Fibroblast of lung (primary cell): ENCODE data around the gene LEO1. TPM values are rescaled to one million over a fixed set of nuclear protein-coding genes. Genes with fewer than 3 reads are reported as not detected.

Source experiments
- DNase-seq, 2 donors: peaks; one replicate each; pipeline versions ENCODE4 v3.0.0 to v3.0.0-alpha.2; 2010; ENCODE audit warnings: low read depth in 2 of 2
- H2AFZ ChIP-seq: 2 replicates; pipeline ENCODE4 v1.5.1; 2012; ENCODE audit warnings: low read length, control low read depth, inconsistent platforms
- H3K27ac ChIP-seq: 2 replicates; pipeline ENCODE4 v1.5.1; 2011; ENCODE audit warnings: low read length, control low read depth; ENCODE audit not compliant: insufficient read depth
- H3K27me3 ChIP-seq: 2 replicates; pipeline ENCODE4 v1.5.1; 2011; ENCODE audit warnings: mild to moderate bottlenecking, low read length; ENCODE audit not compliant: control insufficient read depth, insufficient read depth
- H3K36me3 ChIP-seq: 2 replicates; pipeline ENCODE4 v1.5.1; 2011; ENCODE audit warnings: low read length; ENCODE audit not compliant: control insufficient read depth, insufficient read depth
- H3K4me1 ChIP-seq: 2 replicates; pipeline ENCODE4 v1.5.1; 2011; ENCODE audit warnings: low read length; ENCODE audit not compliant: control insufficient read depth, insufficient read depth; ENCODE audit errors: extremely low read depth
- H3K4me2 ChIP-seq: 2 replicates; pipeline ENCODE4 v1.5.1; 2011; ENCODE audit warnings: low read length, control low read depth; ENCODE audit not compliant: insufficient read depth; ENCODE audit errors: extremely low read depth
- H3K4me3 ChIP-seq, 4 experiments: fragments of 200-600 bp in 1 of 4; sonication (generic) in 1 of 4; replicated peaks in 1 of 4; 2 replicates each; pipeline ENCODE4 v1.5.1; 2011 to 2016; ENCODE audit warnings: low read length in 4 of 4, low read depth in 3 of 4, mild to moderate bottlenecking in 3 of 4, control low read depth in 2 of 4, inconsistent platforms in 1 of 4, mixed read lengths in 1 of 4; ENCODE audit not compliant: insufficient read depth in 1 of 4; ENCODE audit errors: control extremely low read depth in 1 of 4
- H3K79me2 ChIP-seq: 2 replicates; pipeline ENCODE4 v1.5.1; 2012; ENCODE audit warnings: mild to moderate bottlenecking, low read length, inconsistent platforms; ENCODE audit not compliant: control insufficient read depth, insufficient read depth
- H3K9ac ChIP-seq: 2 replicates; pipeline ENCODE4 v1.5.1; 2011; ENCODE audit warnings: mild to moderate bottlenecking, low read length, control low read depth; ENCODE audit not compliant: insufficient read depth
- H3K9me3 ChIP-seq: 2 replicates; pipeline ENCODE4 v1.5.1; 2012; ENCODE audit warnings: low read depth, low read length; ENCODE audit not compliant: control insufficient read depth, insufficient read depth
- H4K20me1 ChIP-seq: 2 replicates; pipeline ENCODE4 v1.5.1; 2011; ENCODE audit warnings: low read length; ENCODE audit not compliant: control insufficient read depth, insufficient read depth; ENCODE audit errors: extremely low read depth
- EZH2 ChIP-seq: IDR thresholded peaks from 2 replicates; pipeline ENCODE4 v1.5.1; 2012; ENCODE audit warnings: low read length, control low read depth, mild to moderate bottlenecking; ENCODE audit errors: missing control alignments
- polyA plus RNA-seq, 2 donors: library from polyadenylated mRNA; depleted of rRNA in 1 of 2; stranded (reverse) in 1 of 2; unstranded in 1 of 2; fragments of >200 nt; gene quantifications; 2 replicates each; pipeline ENCODE4 v1.2.1, GENCODE V29; 2011 to 2012; ENCODE audit warnings: missing spikeins in 1 of 2
- total RNA-seq: library from RNA; depleted of rRNA; stranded (reverse); fragments of >200 nt; gene quantifications from 2 replicates; pipeline ENCODE4 v1.2.1, GENCODE V29; 2014
- TF ChIP-seq, protein P1 (sequence below), 2 donors: IDR thresholded peaks in 1 of 2; conservative IDR thresholded peaks in 1 of 2; 1 replicate in 1 of 2; 2 replicates in 1 of 2; pipeline ENCODE4 v1.5.1; 2011 to 2012; ENCODE audit warnings: low read length in 2 of 2, control low read depth in 1 of 2, inconsistent platforms in 1 of 2, low read depth in 1 of 2, mild to moderate bottlenecking in 1 of 2

Gene LEO1
- total and polyA plus RNA-seq, 2 donors (not counting 1 experiment from before 2014, with no cell fraction given), result 12.9 to 21.3 TPM

DNA sequence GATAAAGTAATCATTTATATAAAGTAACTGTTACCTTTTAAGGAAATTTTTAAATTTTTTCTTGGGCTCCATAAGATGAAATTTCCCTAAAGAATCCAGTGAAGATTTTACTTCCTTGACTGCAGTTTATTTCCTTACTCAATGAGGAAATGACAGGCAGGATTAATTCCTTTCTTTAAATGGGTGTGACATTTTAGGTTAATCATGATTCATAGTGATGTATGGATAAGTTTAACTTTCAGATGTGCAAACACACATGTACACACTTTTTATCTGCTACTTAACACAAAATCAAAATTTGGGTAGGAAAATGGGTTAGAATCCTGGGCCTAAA lies 11.2 kb upstream of the LEO1 start:
- Histone ChIP-seq H3K79me2 (no peaks in the 10 kb centered on the region), H3K36me3 (no peaks in the 10 kb centered on the region), H3K27ac (no peak overlapping the region), H3K9ac (no peak overlapping the region), H3K4me2 (no peak overlapping the region), H3K27me3 (no peaks in the 10 kb centered on the region), H3K4me1 (no peaks in the 10 kb centered on the region), H2AFZ (no peak overlapping the region), H3K4me3 (no peak overlapping the region), H4K20me1 (no peaks in the 10 kb centered on the region), H3K9me3 (no peaks in the 10 kb centered on the region)
- no peak for DNase-seq
- no peak for TF ChIP-seq EZH2
- TF ChIP-seq, protein P1, sequence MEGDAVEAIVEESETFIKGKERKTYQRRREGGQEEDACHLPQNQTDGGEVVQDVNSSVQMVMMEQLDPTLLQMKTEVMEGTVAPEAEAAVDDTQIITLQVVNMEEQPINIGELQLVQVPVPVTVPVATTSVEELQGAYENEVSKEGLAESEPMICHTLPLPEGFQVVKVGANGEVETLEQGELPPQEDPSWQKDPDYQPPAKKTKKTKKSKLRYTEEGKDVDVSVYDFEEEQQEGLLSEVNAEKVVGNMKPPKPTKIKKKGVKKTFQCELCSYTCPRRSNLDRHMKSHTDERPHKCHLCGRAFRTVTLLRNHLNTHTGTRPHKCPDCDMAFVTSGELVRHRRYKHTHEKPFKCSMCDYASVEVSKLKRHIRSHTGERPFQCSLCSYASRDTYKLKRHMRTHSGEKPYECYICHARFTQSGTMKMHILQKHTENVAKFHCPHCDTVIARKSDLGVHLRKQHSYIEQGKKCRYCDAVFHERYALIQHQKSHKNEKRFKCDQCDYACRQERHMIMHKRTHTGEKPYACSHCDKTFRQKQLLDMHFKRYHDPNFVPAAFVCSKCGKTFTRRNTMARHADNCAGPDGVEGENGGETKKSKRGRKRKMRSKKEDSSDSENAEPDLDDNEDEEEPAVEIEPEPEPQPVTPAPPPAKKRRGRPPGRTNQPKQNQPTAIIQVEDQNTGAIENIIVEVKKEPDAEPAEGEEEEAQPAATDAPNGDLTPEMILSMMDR (conservative IDR thresholded peaks at IDR 0.05 in 1 of 2, IDR thresholded peaks at IDR 0.05 in 1 of 2; ENCODE audit: low read depth in 1 of 2, low read length in 2 of 2), result no peak

DNA sequence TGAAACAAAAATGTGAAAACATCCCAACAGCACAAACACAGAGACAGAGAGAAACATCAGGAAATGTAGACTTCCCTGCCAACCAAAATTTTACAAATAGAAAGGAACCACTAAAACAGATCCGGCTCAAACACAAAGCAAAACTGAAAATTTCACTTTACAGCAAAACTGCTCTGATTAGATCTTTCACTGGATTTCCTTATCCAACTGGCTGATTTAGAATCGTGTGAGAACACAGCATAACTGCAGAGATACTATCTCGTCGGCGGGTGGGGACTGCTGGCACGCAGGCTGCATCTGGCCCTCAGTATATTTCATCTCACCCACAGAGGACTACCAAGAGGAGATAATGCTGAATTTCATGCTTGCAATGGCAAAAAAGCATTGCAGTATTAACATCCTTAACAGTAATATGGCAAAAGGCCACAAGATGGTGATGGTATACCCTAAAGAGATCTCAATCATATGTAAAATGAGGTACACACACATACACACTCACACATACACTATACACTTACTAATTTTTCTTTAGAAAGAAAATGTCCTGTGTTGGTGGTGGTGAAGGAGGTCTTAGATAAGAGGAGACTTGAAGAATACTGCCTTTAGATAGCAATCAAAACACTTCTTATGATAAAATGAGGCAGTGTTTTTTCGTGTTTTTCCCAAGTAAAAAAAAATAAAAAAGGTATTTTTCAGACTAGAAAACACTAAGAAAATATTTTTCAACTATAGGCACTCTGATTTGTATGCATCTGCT lies 10.6 kb upstream of the LEO1 start:
- H2AFZ ChIP-seq, result peak overlapping the region; percentile 45
- H3K4me3 ChIP-seq, result peak overlapping the region in 3 of 4 experiments; percentile 1 to 47 (median 33)
- peak overlapping the region; percentile 4 for H3K9ac ChIP-seq
- no peaks in the 10 kb centered on the region for H3K27me3 ChIP-seq
- H4K20me1 ChIP-seq, result no peaks in the 10 kb centered on the region
- H3K27ac ChIP-seq, result peak overlapping the region; percentile 62
- peak overlapping the region; percentile 82 for H3K4me2 ChIP-seq
- H3K36me3 ChIP-seq, result no peaks in the 10 kb centered on the region
- no peak for TF ChIP-seq EZH2
- TF ChIP-seq, protein P1 (conservative IDR thresholded peaks at IDR 0.05 in 1 of 2, IDR thresholded peaks at IDR 0.05 in 1 of 2; ENCODE audit: low read depth in 1 of 2, low read length in 2 of 2), result peak; percentile 17 to 56
- peak; percentile 69 to 88 for DNase-seq
- H3K79me2 ChIP-seq, result no peaks in the 10 kb centered on the region
- no peaks in the 10 kb centered on the region for H3K9me3 ChIP-seq
- H3K4me1 ChIP-seq, result no peaks in the 10 kb centered on the region

DNA sequence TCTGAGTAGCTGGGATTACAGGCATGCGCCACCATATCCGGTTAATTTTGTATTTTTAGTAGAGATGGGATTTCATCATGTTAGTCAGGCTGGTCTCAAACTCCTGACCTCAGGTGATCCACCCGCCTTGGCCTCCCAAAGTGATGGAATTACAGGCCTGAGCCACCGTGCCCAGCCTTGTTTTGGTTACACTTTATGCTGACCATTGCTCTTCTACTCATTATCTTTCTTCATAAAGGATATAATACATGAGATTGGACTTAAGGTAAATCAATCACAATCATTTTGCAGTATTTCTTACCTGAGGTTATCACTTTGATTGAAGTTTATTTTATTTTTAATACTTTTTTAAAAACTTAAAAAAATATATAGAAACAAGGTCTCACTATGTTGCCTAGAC lies 2.2 kb upstream of the LEO1 start:
- Histone ChIP-seq H3K9ac (no peak overlapping the region), H4K20me1 (no peaks in the 10 kb centered on the region), H3K27ac (no peak overlapping the region), H3K79me2 (peaks cover 27% of the 10 kb centered on the region), H3K4me1 (no peaks in the 10 kb centered on the region), H3K36me3 (no peaks in the 10 kb centered on the region), H3K4me2 (no peak overlapping the region), H2AFZ (no peak overlapping the region), H3K27me3 (no peaks in the 10 kb centered on the region), H3K4me3 (no peak overlapping the region), H3K9me3 (no peaks in the 10 kb centered on the region)
- no peak for DNase-seq
- TF ChIP-seq, protein P1 (conservative IDR thresholded peaks at IDR 0.05 in 1 of 2, IDR thresholded peaks at IDR 0.05 in 1 of 2; ENCODE audit: low read depth in 1 of 2, low read length in 2 of 2), result no peak
- no peak for TF ChIP-seq EZH2
